HEK293 (cell line): ENCODE measurements around the gene HIVEP2.

Experiments used
- CTCF ChIA-PET: fragments of 350-600 bp; formaldehyde crosslinking; extraction: SDS; loops from one replicate; lab custom pipeline; 2021; ENCODE audit warnings: antibody characterized with exemption; lab: Yijun Ruan, JAX
- POLR2A ChIA-PET: fragments of 300-600 bp; formaldehyde crosslinking; extraction: SDS; loops from one replicate; lab custom pipeline; 2020; ENCODE audit warnings: antibody characterized with exemption, inconsistent platforms; lab: Yijun Ruan, JAX
- H3K27ac ChIP-seq: fragments of 200-500 bp; sonication (Bioruptor generic); 2 replicates; pipeline ENCODE4 v1.5.1; 2014; ENCODE audit warnings: low read depth, low read length, control low read depth, inconsistent platforms; ENCODE audit errors: extremely low read depth
- H3K36me3 ChIP-seq, 2 experiments: fragments of 200-500 bp in 1 of 2; sonication (Bioruptor generic) in 1 of 2; 1 replicate in 1 of 2; 2 replicates in 1 of 2; pipeline ENCODE4 v1.5.1; 2014 to 2017; ENCODE audit warnings: inconsistent platforms in 2 of 2, low read length in 2 of 2; ENCODE audit not compliant: control insufficient read depth in 2 of 2, insufficient read depth in 1 of 2
- H3K4me1 ChIP-seq: fragments of 200-500 bp; sonication (Bioruptor generic); 2 replicates; pipeline ENCODE4 v1.5.1; 2014; ENCODE audit warnings: mild to moderate bottlenecking, low read length, inconsistent platforms; ENCODE audit not compliant: control insufficient read depth, insufficient read depth
- H3K4me3 ChIP-seq: 2 replicates; pipeline ENCODE4 v1.5.1; 2011; ENCODE audit warnings: low read depth, mild to moderate bottlenecking, control low read depth, low read length, moderate library complexity
- H3K9me3 ChIP-seq: fragments of 200-500 bp; sonication (Bioruptor generic); 2 replicates; pipeline ENCODE4 v1.5.1; 2014; ENCODE audit warnings: low read depth, low read length, inconsistent platforms; ENCODE audit not compliant: control insufficient read depth, insufficient read depth
- EGR2 ChIP-seq: fragments of 450-650 bp; formaldehyde crosslinking; IDR thresholded peaks from 2 replicates; pipeline ENCODE4 v1.5.1; 2016; ENCODE audit warnings: low read depth, missing biosample characterization, missing genetic modification characterization
- GLI2 ChIP-seq: fragments of 450-650 bp; formaldehyde crosslinking; IDR thresholded peaks from 2 replicates; pipeline ENCODE4; 2017; ENCODE audit warnings: missing biosample characterization, missing genetic modification characterization, low read depth, borderline replicate concordance
- GLI4 ChIP-seq: fragments of 450-650 bp; formaldehyde crosslinking; IDR thresholded peaks from 2 replicates; pipeline ENCODE4 v1.5.1; 2016; ENCODE audit warnings: missing biosample characterization, missing genetic modification characterization
- KLF16 ChIP-seq: fragments of 450-650 bp; formaldehyde crosslinking; IDR thresholded peaks from 2 replicates; pipeline ENCODE4 v1.5.1; 2017; ENCODE audit warnings: missing biosample characterization, missing genetic modification characterization
- KLF17 ChIP-seq: fragments of 450-650 bp; formaldehyde crosslinking; IDR thresholded peaks from 2 replicates; pipeline ENCODE4 v1.5.1; 2016; ENCODE audit warnings: missing biosample characterization, missing genetic modification characterization
- YY1 ChIP-seq: fragments of 450-650 bp; formaldehyde crosslinking; IDR thresholded peaks from 2 replicates; pipeline ENCODE4 v1.5.1; 2018; ENCODE audit warnings: missing biosample characterization, missing genetic modification characterization
- ZBTB8A ChIP-seq: fragments of 450-650 bp; formaldehyde crosslinking; IDR thresholded peaks from 2 replicates; pipeline ENCODE4 v1.5.1; 2016; ENCODE audit warnings: missing biosample characterization, missing genetic modification characterization
- ZNF155 ChIP-seq: fragments of 450-650 bp; formaldehyde crosslinking; IDR thresholded peaks from 2 replicates; pipeline ENCODE4 v1.5.1; 2016; ENCODE audit warnings: missing biosample characterization, missing genetic modification characterization
- ZNF2 ChIP-seq: fragments of 450-650 bp; formaldehyde crosslinking; IDR thresholded peaks from 2 replicates; pipeline ENCODE4 v1.5.1; 2016; ENCODE audit warnings: missing biosample characterization, missing genetic modification characterization
- ZNF24 ChIP-seq: fragments of 450-650 bp; formaldehyde crosslinking; IDR thresholded peaks from 2 replicates; pipeline ENCODE4 v1.5.1; 2016; ENCODE audit warnings: missing biosample characterization, missing genetic modification characterization
- ZNF350 ChIP-seq: fragments of 450-650 bp; formaldehyde crosslinking; IDR thresholded peaks from 2 replicates; pipeline ENCODE4 v1.5.0; 2017; ENCODE audit warnings: missing biosample characterization, mild to moderate bottlenecking, missing genetic modification characterization
- ZNF354C ChIP-seq: fragments of 450-650 bp; formaldehyde crosslinking; IDR thresholded peaks from 2 replicates; pipeline ENCODE4 v1.5.1; 2016; ENCODE audit warnings: missing biosample characterization, missing genetic modification characterization, low read depth, borderline replicate concordance
- ZNF362 ChIP-seq: fragments of 450-650 bp; formaldehyde crosslinking; IDR thresholded peaks from 2 replicates; pipeline ENCODE4 v1.5.1; 2016; ENCODE audit warnings: missing biosample characterization, missing genetic modification characterization
- ZNF366 ChIP-seq: fragments of 450-650 bp; formaldehyde crosslinking; conservative IDR thresholded peaks from 2 replicates; pipeline ENCODE4 v1.5.1; 2016; ENCODE audit warnings: missing biosample characterization, missing genetic modification characterization
- ZNF426 ChIP-seq: fragments of 450-650 bp; formaldehyde crosslinking; IDR thresholded peaks from 2 replicates; pipeline ENCODE4 v1.5.1; 2017; ENCODE audit warnings: missing biosample characterization, missing genetic modification characterization, mild to moderate bottlenecking, inconsistent platforms, moderate library complexity
- ZNF624 ChIP-seq: fragments of 450-650 bp; formaldehyde crosslinking; IDR thresholded peaks from 2 replicates; pipeline ENCODE4 v1.5.1; 2017; ENCODE audit warnings: missing biosample characterization, missing genetic modification characterization
- ZNF629 ChIP-seq: fragments of 450-650 bp; formaldehyde crosslinking; IDR thresholded peaks from 2 replicates; pipeline ENCODE4 v1.5.1; 2017; ENCODE audit warnings: missing biosample characterization, missing genetic modification characterization
- ZNF768 ChIP-seq: fragments of 450-650 bp; formaldehyde crosslinking; IDR thresholded peaks from 2 replicates; pipeline ENCODE4 v1.5.1; 2018; ENCODE audit warnings: missing biosample characterization, mild to moderate bottlenecking, missing genetic modification characterization
- ZNF843 ChIP-seq: fragments of 450-650 bp; formaldehyde crosslinking; IDR thresholded peaks from 2 replicates; pipeline ENCODE4 v1.5.1; 2016; ENCODE audit warnings: missing biosample characterization, missing genetic modification characterization
- TF ChIP-seq, protein P1 (sequence below): fragments of 450-650 bp; formaldehyde crosslinking; IDR thresholded peaks from 2 replicates; pipeline ENCODE4 v1.5.1; 2017; ENCODE audit warnings: missing biosample characterization, mild to moderate bottlenecking, missing genetic modification characterization, moderate library complexity
- TF ChIP-seq, protein P2 (sequence below): fragments of 450-650 bp; formaldehyde crosslinking; IDR thresholded peaks from 2 replicates; pipeline ENCODE4 v1.5.1; 2016; ENCODE audit warnings: missing biosample characterization, missing genetic modification characterization

The HIVEP2 gene

DNA sequence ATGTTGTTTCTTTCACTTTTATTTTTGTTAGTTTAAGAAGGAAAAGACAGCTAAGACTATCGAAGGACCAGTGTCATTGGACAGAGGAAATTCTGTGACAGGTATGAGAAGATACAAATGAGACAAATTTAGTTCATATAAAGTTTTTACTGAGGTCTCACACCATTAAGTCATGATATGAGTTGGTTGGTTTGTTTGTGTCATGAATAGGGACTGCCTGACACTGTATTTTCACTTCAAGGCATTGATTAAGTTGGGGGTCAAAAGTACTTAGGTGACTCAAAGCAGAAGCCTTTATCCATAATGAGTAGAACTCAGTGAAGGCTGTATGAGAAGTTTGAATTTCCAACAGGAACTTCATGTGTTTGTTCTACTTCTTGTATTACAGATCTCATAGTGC lies 21.3 kb upstream of the HIVEP2 start:
- CTCF ChIA-PET: no interaction called here
- Histone ChIP-seq H3K27ac (no peak overlapping the region), H3K4me3 (no peak overlapping the region), H3K36me3 (no peaks in the 10 kb centered on the region), H3K9me3 (no peaks in the 10 kb centered on the region), H3K4me1 (no peaks in the 10 kb centered on the region)
- no peak for TF ChIP-seq GLI4 (tag by site-specific recombination)
- TF ChIP-seq ZBTB8A (tag by site-specific recombination): no peak
- TF ChIP-seq ZNF350 (tag by site-specific recombination): no peak
- TF ChIP-seq ZNF354C (tag by site-specific recombination): no peak
- TF ChIP-seq ZNF366: no peak
- TF ChIP-seq KLF17 (tag by site-specific recombination): no peak
- TF ChIP-seq ZNF155 (tag by site-specific recombination): no peak
- no peak for TF ChIP-seq ZNF426 (tag by site-specific recombination)
- no peak for TF ChIP-seq EGR2 (tag by site-specific recombination)
- TF ChIP-seq KLF16: no peak
- no peak for TF ChIP-seq ZNF624 (tag by site-specific recombination)
- TF ChIP-seq ZNF2 (tag by site-specific recombination): no peak
- TF ChIP-seq, protein P1, sequence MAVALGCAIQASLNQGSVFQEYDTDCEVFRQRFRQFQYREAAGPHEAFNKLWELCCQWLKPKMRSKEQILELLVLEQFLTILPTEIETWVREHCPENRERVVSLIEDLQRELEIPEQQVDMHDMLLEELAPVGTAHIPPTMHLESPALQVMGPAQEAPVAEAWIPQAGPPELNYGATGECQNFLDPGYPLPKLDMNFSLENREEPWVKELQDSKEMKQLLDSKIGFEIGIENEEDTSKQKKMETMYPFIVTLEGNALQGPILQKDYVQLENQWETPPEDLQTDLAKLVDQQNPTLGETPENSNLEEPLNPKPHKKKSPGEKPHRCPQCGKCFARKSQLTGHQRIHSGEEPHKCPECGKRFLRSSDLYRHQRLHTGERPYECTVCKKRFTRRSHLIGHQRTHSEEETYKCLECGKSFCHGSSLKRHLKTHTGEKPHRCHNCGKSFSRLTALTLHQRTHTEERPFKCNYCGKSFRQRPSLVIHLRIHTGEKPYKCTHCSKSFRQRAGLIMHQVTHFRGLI (tag by site-specific recombination): no peak
- TF ChIP-seq YY1 (tag by site-specific recombination): no peak
- TF ChIP-seq, protein P2, sequence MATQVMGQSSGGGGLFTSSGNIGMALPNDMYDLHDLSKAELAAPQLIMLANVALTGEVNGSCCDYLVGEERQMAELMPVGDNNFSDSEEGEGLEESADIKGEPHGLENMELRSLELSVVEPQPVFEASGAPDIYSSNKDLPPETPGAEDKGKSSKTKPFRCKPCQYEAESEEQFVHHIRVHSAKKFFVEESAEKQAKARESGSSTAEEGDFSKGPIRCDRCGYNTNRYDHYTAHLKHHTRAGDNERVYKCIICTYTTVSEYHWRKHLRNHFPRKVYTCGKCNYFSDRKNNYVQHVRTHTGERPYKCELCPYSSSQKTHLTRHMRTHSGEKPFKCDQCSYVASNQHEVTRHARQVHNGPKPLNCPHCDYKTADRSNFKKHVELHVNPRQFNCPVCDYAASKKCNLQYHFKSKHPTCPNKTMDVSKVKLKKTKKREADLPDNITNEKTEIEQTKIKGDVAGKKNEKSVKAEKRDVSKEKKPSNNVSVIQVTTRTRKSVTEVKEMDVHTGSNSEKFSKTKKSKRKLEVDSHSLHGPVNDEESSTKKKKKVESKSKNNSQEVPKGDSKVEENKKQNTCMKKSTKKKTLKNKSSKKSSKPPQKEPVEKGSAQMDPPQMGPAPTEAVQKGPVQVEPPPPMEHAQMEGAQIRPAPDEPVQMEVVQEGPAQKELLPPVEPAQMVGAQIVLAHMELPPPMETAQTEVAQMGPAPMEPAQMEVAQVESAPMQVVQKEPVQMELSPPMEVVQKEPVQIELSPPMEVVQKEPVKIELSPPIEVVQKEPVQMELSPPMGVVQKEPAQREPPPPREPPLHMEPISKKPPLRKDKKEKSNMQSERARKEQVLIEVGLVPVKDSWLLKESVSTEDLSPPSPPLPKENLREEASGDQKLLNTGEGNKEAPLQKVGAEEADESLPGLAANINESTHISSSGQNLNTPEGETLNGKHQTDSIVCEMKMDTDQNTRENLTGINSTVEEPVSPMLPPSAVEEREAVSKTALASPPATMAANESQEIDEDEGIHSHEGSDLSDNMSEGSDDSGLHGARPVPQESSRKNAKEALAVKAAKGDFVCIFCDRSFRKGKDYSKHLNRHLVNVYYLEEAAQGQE (tag by site-specific recombination): no peak
- no peak for TF ChIP-seq ZNF24
- no peak for TF ChIP-seq ZNF768
- no peak for TF ChIP-seq ZNF629 (tag by site-specific recombination)
- TF ChIP-seq GLI2 (tag by site-specific recombination): no peak
- POLR2A ChIA-PET: no interaction called here

- no peak overlapping the region for H3K4me3 ChIP-seq
- TF ChIP-seq ZNF362 (tag by site-specific recombination) (no peak), ZNF843 (tag by site-specific recombination) (no peak)
- no peaks in the 10 kb centered on the region for H3K4me1 ChIP-seq
- no peak overlapping the region for H3K27ac ChIP-seq
- ChIA-PET CTCF (no interaction called here), POLR2A (no interaction called here)
- H3K9me3 ChIP-seq: no peaks in the 10 kb centered on the region
- H3K36me3 ChIP-seq: no peaks in the 10 kb centered on the region
Measured at GRCh38 chr6:142965164-142965563, 20.2 kb upstream of the HIVEP2 start.
